GM12801 (cell line): ENCODE data around the gene RANBP9.

Experiments used
- CTCF ChIP-seq: IDR thresholded peaks from one replicate; pipeline ENCODE4 v1.5.1; 2011; ENCODE audit warnings: control low read depth; ENCODE audit not compliant: insufficient read length; ENCODE audit errors: extremely low read depth

Gene RANBP9

GRCh38 chr6:13669476-13669875, 42.2 kb downstream of the RANBP9 start:
- no peak for TF ChIP-seq CTCF

- TF ChIP-seq CTCF = no peak
Observed at GRCh38 chr6:13668291-13668928, 43.2 kb downstream of the RANBP9 start.

GRCh38 chr6:13667655-13668054, 44.0 kb downstream of the RANBP9 start:
- no peak for TF ChIP-seq CTCF

GRCh38 chr6:13666194-13667105, 45.2 kb downstream of the RANBP9 start:
- no peak for TF ChIP-seq CTCF

- TF ChIP-seq CTCF = no peak
Observed at GRCh38 chr6:13664703-13665352, 46.8 kb downstream of the RANBP9 start.

GRCh38 chr6:13663986-13664385, 47.6 kb downstream of the RANBP9 start:
- TF ChIP-seq CTCF = no peak

GRCh38 chr6:13662651-13663334, 48.8 kb downstream of the RANBP9 start:
- TF ChIP-seq CTCF = no peak
